Measurements from ENCODE around the gene SCAF1. TPM values are rescaled to one million over a fixed set of nuclear protein-coding genes. Genes with fewer than 3 reads are reported as not detected.
A peak's percentile ranks its signal among the peaks of the same experiment; 100 is the strongest.

SCAF1 gene
- total and polyA plus RNA-seq, 9 of the 15 experiments (the other 6 are each of a cell fraction or from before 2014, with no cell fraction given), result 0.20 to 79.0 (median 4.9) TPM

- no peak for TF ChIP-seq TAL1 (IDR thresholded peaks at IDR 0.05)
- TF ChIP-seq NR2C1 (IDR thresholded peaks at IDR 0.05), result peak; percentile 93
- peak; percentile 89 for TF ChIP-seq NR2C1 (tag; IDR thresholded peaks at IDR 0.05)
- TF ChIP-seq EP400 (IDR thresholded peaks at IDR 0.05), result no peak
- no peak for TF ChIP-seq GATAD2B (IDR thresholded peaks at IDR 0.05; ENCODE audit: borderline replicate concordance)
- TF ChIP-seq, protein P1, sequence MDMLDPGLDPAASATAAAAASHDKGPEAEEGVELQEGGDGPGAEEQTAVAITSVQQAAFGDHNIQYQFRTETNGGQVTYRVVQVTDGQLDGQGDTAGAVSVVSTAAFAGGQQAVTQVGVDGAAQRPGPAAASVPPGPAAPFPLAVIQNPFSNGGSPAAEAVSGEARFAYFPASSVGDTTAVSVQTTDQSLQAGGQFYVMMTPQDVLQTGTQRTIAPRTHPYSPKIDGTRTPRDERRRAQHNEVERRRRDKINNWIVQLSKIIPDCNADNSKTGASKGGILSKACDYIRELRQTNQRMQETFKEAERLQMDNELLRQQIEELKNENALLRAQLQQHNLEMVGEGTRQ (CRISPR knock-in tag; IDR thresholded peaks at IDR 0.05), result no peak
- peak; percentile 84; the same call in 1 of the 2 replicates for TF ChIP-seq EGR1 (conservative IDR thresholded peaks at IDR 0.05)
- no peak for TF ChIP-seq YBX1 (IDR thresholded peaks at IDR 0.05)
- TF ChIP-seq CBFA2T2 (conservative IDR thresholded peaks at IDR 0.05), result no peak
- TF ChIP-seq RBM15 (IDR thresholded peaks at IDR 0.05; ENCODE audit: insufficient read depth, low read length), result no peak
- TF ChIP-seq POLR2AphosphoS5 (IDR thresholded peaks at IDR 0.05; ENCODE audit: control insufficient read depth, insufficient read depth, low read depth, low read length), result no peak
- no peak for TF ChIP-seq CAMTA2 (CRISPR knock-in tag; conservative IDR thresholded peaks at IDR 0.05)
- TF ChIP-seq, protein P2, sequence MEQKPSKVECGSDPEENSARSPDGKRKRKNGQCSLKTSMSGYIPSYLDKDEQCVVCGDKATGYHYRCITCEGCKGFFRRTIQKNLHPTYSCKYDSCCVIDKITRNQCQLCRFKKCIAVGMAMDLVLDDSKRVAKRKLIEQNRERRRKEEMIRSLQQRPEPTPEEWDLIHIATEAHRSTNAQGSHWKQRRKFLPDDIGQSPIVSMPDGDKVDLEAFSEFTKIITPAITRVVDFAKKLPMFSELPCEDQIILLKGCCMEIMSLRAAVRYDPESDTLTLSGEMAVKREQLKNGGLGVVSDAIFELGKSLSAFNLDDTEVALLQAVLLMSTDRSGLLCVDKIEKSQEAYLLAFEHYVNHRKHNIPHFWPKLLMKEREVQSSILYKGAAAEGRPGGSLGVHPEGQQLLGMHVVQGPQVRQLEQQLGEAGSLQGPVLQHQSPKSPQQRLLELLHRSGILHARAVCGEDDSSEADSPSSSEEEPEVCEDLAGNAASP (IDR thresholded peaks at IDR 0.05), result no peak
- TF ChIP-seq SNIP1 (IDR thresholded peaks at IDR 0.05; ENCODE audit: low read depth), result no peak
- no peak for TF ChIP-seq BCOR (IDR thresholded peaks at IDR 0.05)
- TF ChIP-seq PYGO2 (tag; IDR thresholded peaks at IDR 0.05), result no peak
- TF ChIP-seq ZNF3 (CRISPR knock-in tag; IDR thresholded peaks at IDR 0.05), result no peak
- TF ChIP-seq DEAF1 (CRISPR knock-in tag; IDR thresholded peaks at IDR 0.05), result no peak
- TF ChIP-seq, protein P3, sequence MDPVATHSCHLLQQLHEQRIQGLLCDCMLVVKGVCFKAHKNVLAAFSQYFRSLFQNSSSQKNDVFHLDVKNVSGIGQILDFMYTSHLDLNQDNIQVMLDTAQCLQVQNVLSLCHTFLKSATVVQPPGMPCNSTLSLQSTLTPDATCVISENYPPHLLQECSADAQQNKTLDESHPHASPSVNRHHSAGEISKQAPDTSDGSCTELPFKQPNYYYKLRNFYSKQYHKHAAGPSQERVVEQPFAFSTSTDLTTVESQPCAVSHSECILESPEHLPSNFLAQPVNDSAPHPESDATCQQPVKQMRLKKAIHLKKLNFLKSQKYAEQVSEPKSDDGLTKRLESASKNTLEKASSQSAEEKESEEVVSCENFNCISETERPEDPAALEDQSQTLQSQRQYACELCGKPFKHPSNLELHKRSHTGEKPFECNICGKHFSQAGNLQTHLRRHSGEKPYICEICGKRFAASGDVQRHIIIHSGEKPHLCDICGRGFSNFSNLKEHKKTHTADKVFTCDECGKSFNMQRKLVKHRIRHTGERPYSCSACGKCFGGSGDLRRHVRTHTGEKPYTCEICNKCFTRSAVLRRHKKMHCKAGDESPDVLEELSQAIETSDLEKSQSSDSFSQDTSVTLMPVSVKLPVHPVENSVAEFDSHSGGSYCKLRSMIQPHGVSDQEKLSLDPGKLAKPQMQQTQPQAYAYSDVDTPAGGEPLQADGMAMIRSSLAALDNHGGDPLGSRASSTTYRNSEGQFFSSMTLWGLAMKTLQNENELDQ (CRISPR knock-in tag; IDR thresholded peaks at IDR 0.05; ENCODE audit: borderline replicate concordance), result no peak
- TF ChIP-seq BACH1 (tag; IDR thresholded peaks at IDR 0.05), result no peak
- peak; percentile 79 for TF ChIP-seq NFYB (IDR thresholded peaks at IDR 0.05; ENCODE audit: extremely low read depth, insufficient read length)
- 0 out of 2 replicates have a peak, but pooled peaks have one; percentile 38 for TF ChIP-seq XRCC5 (IDR thresholded peaks at IDR 0.05; ENCODE audit: low read depth, low read length)
- TF ChIP-seq CHD2 (IDR thresholded peaks at IDR 0.05; ENCODE audit: low read depth, low read length), result peak; percentile 83
- TF ChIP-seq, protein P4, sequence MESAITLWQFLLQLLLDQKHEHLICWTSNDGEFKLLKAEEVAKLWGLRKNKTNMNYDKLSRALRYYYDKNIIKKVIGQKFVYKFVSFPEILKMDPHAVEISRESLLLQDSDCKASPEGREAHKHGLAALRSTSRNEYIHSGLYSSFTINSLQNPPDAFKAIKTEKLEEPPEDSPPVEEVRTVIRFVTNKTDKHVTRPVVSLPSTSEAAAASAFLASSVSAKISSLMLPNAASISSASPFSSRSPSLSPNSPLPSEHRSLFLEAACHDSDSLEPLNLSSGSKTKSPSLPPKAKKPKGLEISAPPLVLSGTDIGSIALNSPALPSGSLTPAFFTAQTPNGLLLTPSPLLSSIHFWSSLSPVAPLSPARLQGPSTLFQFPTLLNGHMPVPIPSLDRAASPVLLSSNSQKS (CRISPR knock-in tag; IDR thresholded peaks at IDR 0.05), result no peak
These were observed 34.8 kb downstream of the SCAF1 start (continued) for GRCh38 chr19:49676784-49677230.

Data from K562 (cell line).